GM18951 (cell line): ENCODE measurements around the gene LAMTOR4.

Experiments
- POLR2A ChIP-seq: IDR thresholded peaks from 4 replicates; pipeline ENCODE4 v1.6.1; 2011; ENCODE audit warnings: mild to moderate bottlenecking; ENCODE audit not compliant: insufficient read length, insufficient read depth; ENCODE audit errors: extremely low read depth
- in situ Hi-C: fragments of 300-500 bp; cut with MboI; formaldehyde crosslinking; loops from one replicate; pipeline ENCODE4 v1.12.0; 2022; ENCODE audit warnings: low sequenced_read_pairs, mixed read lengths, inconsistent platforms; ENCODE audit not compliant: unreplicated experiment

LAMTOR4 gene

GRCh38 chr7:100153708-100154535, 5.2 kb downstream of the LAMTOR4 start:
- no peak for TF ChIP-seq POLR2A
- in situ Hi-C loops = no loop called here

GRCh38 chr7:100154651-100155491, 6.2 kb downstream of the LAMTOR4 start:
- in situ Hi-C loops = no loop called here

GRCh38 chr7:100155553-100156317, 7.0 kb downstream of the LAMTOR4 start:
- TF ChIP-seq POLR2A = peak; percentile 0
- in situ Hi-C loops = no loop called here

More at GRCh38 chr7:100154651-100155491, 6.2 kb downstream of the LAMTOR4 start:
- TF ChIP-seq POLR2A = no peak

DNA sequence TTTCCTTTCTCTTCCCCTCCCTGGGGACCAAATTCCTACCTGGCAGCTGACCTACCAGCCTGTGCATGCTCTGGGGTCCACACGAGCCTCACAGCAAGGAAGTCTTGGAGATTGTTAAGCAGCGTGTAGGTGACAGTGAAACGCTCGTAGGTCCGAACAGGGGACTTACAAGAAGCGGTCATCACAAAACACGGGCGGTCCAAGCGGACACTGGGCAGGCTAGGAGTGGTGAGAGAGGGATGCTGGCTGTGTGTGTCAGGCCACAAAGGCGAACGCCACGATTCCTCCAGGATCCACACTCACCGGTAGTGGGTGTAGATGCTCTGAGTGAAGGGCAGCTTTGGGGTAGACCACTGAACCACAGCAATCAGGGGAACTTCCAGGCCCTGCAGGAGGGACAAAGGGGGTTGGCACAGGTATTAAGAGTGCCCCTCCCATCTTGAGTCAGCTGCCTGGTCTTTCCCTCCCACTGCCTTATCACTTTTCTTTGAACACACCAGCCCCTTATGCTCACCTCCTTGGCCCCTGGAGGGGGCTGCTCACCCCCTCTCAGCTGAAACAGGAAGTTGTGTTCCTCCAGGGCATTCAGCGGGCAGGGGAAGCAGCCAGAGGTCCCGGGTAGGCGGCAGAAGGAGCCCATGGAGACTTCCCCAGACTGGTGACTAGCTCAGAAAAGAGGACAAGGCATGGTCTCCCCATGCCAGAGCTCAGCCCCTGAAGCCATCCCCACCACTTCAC, 7.8 kb downstream of the LAMTOR4 start:
- no peak for TF ChIP-seq POLR2A
- in situ Hi-C loops = no loop called here

- in situ Hi-C loops = no loop called here
These were observed 8.3 kb downstream of the LAMTOR4 start for GRCh38 chr7:100157069-100157333.

DNA sequence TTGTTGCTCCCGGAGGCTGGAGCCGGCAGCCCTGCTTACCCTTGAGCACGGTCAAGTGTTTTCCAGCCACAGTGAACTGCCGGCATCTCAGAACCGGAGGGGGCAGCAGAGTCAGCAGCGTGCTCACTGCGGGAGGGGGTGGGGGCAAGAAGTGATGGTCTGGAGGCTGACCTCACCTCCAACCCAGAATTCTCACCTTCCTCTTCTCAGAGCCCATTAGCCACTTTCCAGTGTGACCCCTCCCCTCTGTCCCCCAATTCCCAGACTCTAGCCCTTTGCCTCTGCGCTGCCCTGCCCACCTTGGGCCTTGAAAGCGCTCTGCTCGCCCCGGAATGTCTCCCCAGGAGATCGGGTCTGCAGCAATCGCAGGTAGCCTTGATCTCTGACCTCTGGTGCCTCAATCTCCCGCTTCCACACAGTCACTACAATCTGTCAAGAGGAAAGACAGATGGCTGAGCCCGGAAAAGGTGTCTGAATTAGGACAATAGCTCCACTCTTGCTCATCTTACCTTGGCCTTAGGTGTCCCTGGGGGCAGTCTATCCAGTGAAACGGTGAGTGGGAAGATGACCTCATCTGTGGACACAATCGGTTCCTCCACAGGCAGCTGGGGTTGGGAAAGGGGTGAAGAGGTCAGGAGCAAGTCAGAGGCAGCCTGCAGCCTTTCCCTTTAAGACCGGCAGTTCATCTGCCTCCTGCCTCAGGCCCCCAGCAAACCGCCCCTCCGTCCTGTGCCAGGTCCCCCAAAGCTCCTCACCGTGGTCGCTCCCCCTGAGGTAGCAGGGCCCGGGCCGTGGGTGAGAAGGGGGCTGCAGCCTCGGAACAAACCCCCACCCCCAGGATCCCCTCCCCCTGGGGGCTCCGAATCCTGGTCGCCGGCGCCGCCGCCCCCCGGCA, 8.9 kb downstream of the LAMTOR4 start:
- in situ Hi-C loops = no loop called here
- no peak for TF ChIP-seq POLR2A

More at GRCh38 chr7:100157069-100157333, 8.3 kb downstream of the LAMTOR4 start:
- TF ChIP-seq POLR2A = no peak

- in situ Hi-C loops = no loop called here
- peak; percentile 90 for TF ChIP-seq POLR2A
These were observed 9.7 kb downstream of the LAMTOR4 start, which contains the start of gene TRAPPC14 for GRCh38 chr7:100158229-100159098. Gene TRAPPC14 (minus strand): TSS chr7:100158723. CDS start chr7:100158499, 224 bp downstream.

GRCh38 chr7:100159099-100159623, 10.4 kb downstream of the LAMTOR4 start:
- in situ Hi-C loops = no loop called here
- TF ChIP-seq POLR2A = no peak

GRCh38 chr7:100160067-100160466, 11.3 kb downstream of the LAMTOR4 start:
- TF ChIP-seq POLR2A = no peak
- in situ Hi-C loops = no loop called here

DNA sequence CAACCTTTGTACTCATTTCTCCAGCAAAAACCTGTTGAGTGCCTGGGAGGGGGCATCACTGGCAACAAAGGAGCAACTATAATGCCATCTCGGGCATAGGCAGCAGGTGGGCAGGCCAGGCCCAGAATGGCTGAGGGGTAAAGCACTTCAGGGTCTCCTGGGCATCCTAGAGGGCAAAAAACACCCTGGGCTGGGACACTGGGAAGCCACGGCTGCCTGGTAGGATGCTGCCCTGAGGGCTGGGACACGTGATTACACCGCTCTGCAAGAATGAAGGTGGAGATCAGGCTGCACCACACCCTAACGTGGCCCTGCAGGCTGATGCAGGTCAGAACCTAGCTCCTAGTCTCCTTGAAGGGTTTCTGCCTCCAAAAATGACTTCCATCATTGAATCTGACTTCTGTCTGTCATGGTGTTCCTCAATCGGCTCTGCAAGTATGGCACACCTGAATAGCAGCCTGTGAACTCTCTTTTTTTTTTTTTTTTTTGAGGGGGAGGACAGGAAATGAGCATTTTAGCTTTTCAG, 14.4 kb downstream of the LAMTOR4 start:
- in situ Hi-C loops = no loop called here
- no peak for TF ChIP-seq POLR2A

GRCh38 chr7:100163871-100164270, 15.2 kb downstream of the LAMTOR4 start:
- TF ChIP-seq POLR2A = no peak
- in situ Hi-C loops = no loop called here
